Stomach (tissue), 9 donors: ENCODE results near the gene CREBRF. TPM values are rescaled to one million over a fixed set of nuclear protein-coding genes. Genes with fewer than 3 reads are reported as not detected.

Experiments used
- DNase-seq, 2 donors: peaks; one replicate each; pipeline versions ENCODE4 v3.0.0 to v3.0.0-alpha.2; 2013 to 2019
- H3K27ac ChIP-seq, 5 donors: fragments of 200-600 bp in 4 of 5; sonication (generic) in 4 of 5; one replicate each; pipeline ENCODE4 v1.5.1; 2013 to 2019; ENCODE audit warnings: mild to moderate bottlenecking in 1 of 5, moderate library complexity in 1 of 5
- H3K27me3 ChIP-seq, 3 donors: fragments of 200-600 bp; sonication (generic); one replicate each; pipeline ENCODE4 v1.5.1; 2017 to 2019; ENCODE audit warnings: mixed run types in 1 of 3
- H3K36me3 ChIP-seq, 4 donors: fragments of 200-600 bp; sonication (generic); 1 replicate in 3 of 4; 2 replicates in 1 of 4; pipeline ENCODE4 v1.5.1; 2016 to 2019
- H3K4me1 ChIP-seq, 4 donors: fragments of 200-600 bp; sonication (generic); one replicate each; pipeline ENCODE4 v1.5.1; 2016 to 2019
- H3K4me3 ChIP-seq, 4 donors: fragments of 200-600 bp; sonication (generic) in 3 of 4; one replicate each; pipeline ENCODE4 v1.5.1; 2016 to 2019; ENCODE audit warnings: mild to moderate bottlenecking in 1 of 4
- H3K9me3 ChIP-seq, 4 donors: fragments of 200-600 bp; sonication (generic); one replicate each; pipeline ENCODE4 v1.5.1; 2016 to 2019
- EP300 ChIP-seq: sonication (generic); formaldehyde crosslinking; IDR thresholded peaks from one replicate; pipeline ENCODE4 v1.6.1; 2017; ENCODE audit warnings: antibody characterized with exemption
- POLR2A ChIP-seq, 4 donors: fragments of 450-650 bp; IDR thresholded peaks; one replicate each; pipeline ENCODE4 v1.6.1; 2016; ENCODE audit warnings: antibody characterized with exemption in 4 of 4, control low read depth in 2 of 4, mild to moderate bottlenecking in 1 of 4, moderate library complexity in 1 of 4
- POLR2AphosphoS5 ChIP-seq, 3 donors: sonication (generic); formaldehyde crosslinking; IDR thresholded peaks; one replicate each; pipeline ENCODE4 v1.6.1; 2016; ENCODE audit warnings: antibody characterized with exemption in 3 of 3
- WGBS, 5 donors: extraction: QIAGEN DNeasy Blood & Tissue Kit in 3 of 5; methylation state at CpG; one replicate each; pipeline versions ENCODE4 v1.1.5 to v1.1.7; 2013 to 2018; 5-methylcytosine and 5-hydroxymethylcytosine counted together
- intact Hi-C: fragments of 100-400 bp; cut with DNase I; formaldehyde crosslinking; loops from one replicate; pipeline ENCODE4 v1.15.1; 2023; ENCODE audit warnings: low total_unique reads
- polyA plus RNA-seq, 3 donors: library from polyadenylated mRNA; stranded (reverse); fragments of 200-250 nt; gene quantifications; one replicate each; pipeline ENCODE4 v1.2.3, GENCODE V29; 2013
- small RNA-seq, 4 donors: library from RNA; depleted of rRNA; stranded (forward); fragments of <200 nt; gene quantifications; one replicate each; pipeline ENCODE3, GENCODE V24; 2016
- total RNA-seq, 5 donors: library from RNA; depleted of rRNA; stranded (reverse); fragments of >200 nt; gene quantifications; one replicate each; pipeline versions ENCODE4 v1.1.0 to v1.2.3, GENCODE V29; 2014 to 2016
- TF ChIP-seq, protein P1 (sequence below), 7 experiments: fragments of 450-650 bp in 4 of 7; fragments of 200-600 bp in 3 of 7; sonication (generic) in 3 of 7; IDR thresholded peaks; one replicate each; pipeline ENCODE4 v1.5.1; 2016 to 2019; ENCODE audit warnings: antibody characterized with exemption in 7 of 7, control low read depth in 2 of 7, mild to moderate bottlenecking in 1 of 7
- donor health status: healthy with polysubstance abuse.
- donor health status: Bipolar disorder and iron deficiency.
- donor health status: healthy.

Gene CREBRF
- total and polyA plus RNA-seq, 8 donors, result 3.2 to 42.3 (median 20.4) TPM

DNA sequence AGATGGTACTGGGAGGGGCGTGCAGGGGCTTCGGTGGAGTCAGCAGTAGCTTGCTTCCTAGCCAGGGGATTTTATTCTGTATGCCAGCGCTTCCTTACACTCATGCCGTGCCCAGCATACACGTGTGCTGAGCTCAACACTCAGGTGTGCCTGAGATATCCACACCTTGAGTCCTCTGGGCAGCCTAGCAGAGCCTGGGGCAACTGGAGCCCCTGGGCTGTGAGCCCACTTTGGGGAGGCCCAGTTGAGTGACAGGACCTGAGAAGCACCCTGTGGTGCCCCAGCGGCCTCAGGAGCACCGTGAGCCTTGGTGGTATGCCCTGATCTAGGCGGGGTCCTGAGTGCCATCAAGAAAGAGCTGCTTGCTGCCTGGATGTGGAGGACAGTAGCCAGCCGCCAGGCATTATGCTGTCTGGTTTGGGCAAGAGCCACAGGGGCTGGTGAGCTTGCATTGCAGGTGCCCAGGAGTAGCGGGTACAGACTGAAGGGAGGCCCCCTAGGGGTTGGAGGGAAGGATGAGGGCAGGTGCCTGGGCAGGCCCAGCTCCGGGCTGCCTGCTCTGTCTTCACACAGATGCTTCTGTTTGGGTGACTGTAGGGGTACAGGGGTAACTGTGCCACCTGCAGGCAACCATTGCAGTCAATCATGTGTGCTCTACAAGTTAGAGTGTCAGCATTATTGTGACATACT is 131.0 kb downstream of the CREBRF start:
- Histone ChIP-seq H3K27ac (no peak overlapping the region), H3K36me3 (no peaks in the 10 kb centered on the region), H3K27me3 (peaks cover 0 to 10% (median 0%) of the 10 kb centered on the region in 3 donors), H3K4me1 (no peaks in the 10 kb centered on the region), H3K4me3 (no peak overlapping the region), H3K9me3 (no peaks in the 10 kb centered on the region)
- DNase-seq, result no peak
- 57 to 73% (median 64%) methylated on average over 10 to 11 of the region's 11 CpGs for WGBS, 5 donors
- TF ChIP-seq, protein P1, sequence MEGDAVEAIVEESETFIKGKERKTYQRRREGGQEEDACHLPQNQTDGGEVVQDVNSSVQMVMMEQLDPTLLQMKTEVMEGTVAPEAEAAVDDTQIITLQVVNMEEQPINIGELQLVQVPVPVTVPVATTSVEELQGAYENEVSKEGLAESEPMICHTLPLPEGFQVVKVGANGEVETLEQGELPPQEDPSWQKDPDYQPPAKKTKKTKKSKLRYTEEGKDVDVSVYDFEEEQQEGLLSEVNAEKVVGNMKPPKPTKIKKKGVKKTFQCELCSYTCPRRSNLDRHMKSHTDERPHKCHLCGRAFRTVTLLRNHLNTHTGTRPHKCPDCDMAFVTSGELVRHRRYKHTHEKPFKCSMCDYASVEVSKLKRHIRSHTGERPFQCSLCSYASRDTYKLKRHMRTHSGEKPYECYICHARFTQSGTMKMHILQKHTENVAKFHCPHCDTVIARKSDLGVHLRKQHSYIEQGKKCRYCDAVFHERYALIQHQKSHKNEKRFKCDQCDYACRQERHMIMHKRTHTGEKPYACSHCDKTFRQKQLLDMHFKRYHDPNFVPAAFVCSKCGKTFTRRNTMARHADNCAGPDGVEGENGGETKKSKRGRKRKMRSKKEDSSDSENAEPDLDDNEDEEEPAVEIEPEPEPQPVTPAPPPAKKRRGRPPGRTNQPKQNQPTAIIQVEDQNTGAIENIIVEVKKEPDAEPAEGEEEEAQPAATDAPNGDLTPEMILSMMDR (IDR thresholded peaks at IDR 0.05), result no peak
- TF ChIP-seq EP300 (no peak), POLR2A (IDR thresholded peaks at IDR 0.05) (no peak), POLR2AphosphoS5 (IDR thresholded peaks at IDR 0.05) (no peak)
- intact Hi-C loops, result no loop called here

DNA sequence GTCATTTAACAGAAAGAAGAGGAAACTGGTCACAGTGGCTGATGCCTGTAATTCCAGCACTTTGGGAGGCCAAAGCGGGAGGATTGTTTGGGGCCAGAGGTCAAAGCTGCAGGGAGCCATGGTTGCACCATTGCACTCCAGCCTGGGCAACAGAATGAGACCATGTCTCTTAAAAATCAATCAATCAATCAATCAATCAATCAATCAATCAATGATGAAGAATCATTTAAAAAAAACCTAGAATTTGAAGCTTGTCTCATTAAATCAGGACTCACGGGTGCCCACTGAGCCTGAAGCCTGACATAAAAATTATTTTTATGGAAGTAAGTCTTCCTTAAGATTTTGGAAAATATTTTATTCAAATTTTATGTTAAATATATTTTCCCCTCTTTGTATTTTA is 132.1 kb downstream of the CREBRF start:
- no peaks in the 10 kb centered on the region for H3K9me3 ChIP-seq
- no peak overlapping the region for H3K4me3 ChIP-seq
- no peaks in the 10 kb centered on the region for H3K4me1 ChIP-seq
- intact Hi-C loops, result no loop called here
- H3K27ac ChIP-seq, result no peak overlapping the region
- DNase-seq, result no peak
- no peaks in the 10 kb centered on the region for H3K36me3 ChIP-seq
- WGBS, 5 donors, result 70 to 88% (median 83%) methylated on average over 2 of the region's 2 CpGs
- H3K27me3 ChIP-seq, result peaks cover 0 to 10% (median 0%) of the 10 kb centered on the region in 3 donors
- no peak for TF ChIP-seq POLR2AphosphoS5 (IDR thresholded peaks at IDR 0.05)
- TF ChIP-seq POLR2A (IDR thresholded peaks at IDR 0.05), result no peak
- TF ChIP-seq, protein P1 (IDR thresholded peaks at IDR 0.05), result no peak
- TF ChIP-seq EP300, result no peak

Small RNA genes within 50 kb of the gene (small RNA-seq; reads per million reads assigned to genes)
- 0 reads per million in 4 donors for gene RF00019
- gene SNORA74B, result 21.5 to 47.7 (median 29.9) reads per million in 4 donors

Other genes with a start within 250 kb of the CREBRF start
- 100 to 1,000 TPM in 4 of 5 donors, 10 to 100 TPM in 1; 98.8 to 293 (median 137) TPM for gene ERGIC1, start 222.1 kb upstream of the CREBRF start, total RNA-seq
- gene ERGIC1, start 222.1 kb upstream of the CREBRF start, polyA plus RNA-seq, result 10 to 100 TPM; 54.5 to 95.3 (median 83.7) TPM
- gene RPL26L1, start 96.9 kb upstream of the CREBRF start, total RNA-seq, result 10 to 100 TPM in 4 of 5 donors, 1 to 10 TPM in 1; 7.0 to 51.6 (median 21.9) TPM
- 10 to 100 TPM; 39.9 to 62.1 (median 60.8) TPM for gene RPL26L1, start 96.9 kb upstream of the CREBRF start, polyA plus RNA-seq
- 100 to 1,000 TPM in 4 of 5 donors, 10 to 100 TPM in 1; 18.0 to 134 (median 127) TPM for gene ATP6V0E1, start 72.6 kb upstream of the CREBRF start, total RNA-seq
- gene ATP6V0E1, start 72.6 kb upstream of the CREBRF start, polyA plus RNA-seq, result 100 to 1,000 TPM; 158 to 328 (median 246) TPM
- 10 to 100 TPM in 3 of 5 donors, 1 to 10 TPM in 1, not detected in 1; 3.6 to 28.0 (median 15.3) TPM for gene BNIP1, start 88.2 kb downstream of the CREBRF start, total RNA-seq
- gene BNIP1, start 88.2 kb downstream of the CREBRF start, polyA plus RNA-seq, result 10 to 100 TPM; 11.7 to 21.7 (median 13.3) TPM
- not detected for gene NKX2-5, start 178.9 kb downstream of the CREBRF start, total RNA-seq
- gene NKX2-5, start 178.9 kb downstream of the CREBRF start, polyA plus RNA-seq, result under 1 TPM in 1 of 3 donors, not detected in 2; 0.31 TPM